Stomach (tissue), 4 donors: ENCODE results near the gene ASTN1.

ENCODE experiments used
- CTCF ChIP-seq, 7 experiments: fragments of 450-650 bp in 4 of 7; fragments of 200-600 bp in 3 of 7; sonication (generic) in 3 of 7; IDR thresholded peaks; one replicate each; pipeline ENCODE4 v1.5.1; 2016 to 2019; ENCODE audit warnings: antibody characterized with exemption in 7 of 7, control low read depth in 2 of 7, mild to moderate bottlenecking in 1 of 7
- EP300 ChIP-seq: sonication (generic); formaldehyde crosslinking; IDR thresholded peaks from one replicate; pipeline ENCODE4 v1.6.1; 2017; ENCODE audit warnings: antibody characterized with exemption
- POLR2A ChIP-seq, 4 donors: fragments of 450-650 bp; IDR thresholded peaks; one replicate each; pipeline ENCODE4 v1.6.1; 2016; ENCODE audit warnings: antibody characterized with exemption in 4 of 4, control low read depth in 2 of 4, mild to moderate bottlenecking in 1 of 4, moderate library complexity in 1 of 4
- POLR2AphosphoS5 ChIP-seq, 3 donors: sonication (generic); formaldehyde crosslinking; IDR thresholded peaks; one replicate each; pipeline ENCODE4 v1.6.1; 2016; ENCODE audit warnings: antibody characterized with exemption in 3 of 3

GRCh38 chr1:176998183-176998795 is 166.2 kb downstream of the ASTN1 start:
- no peak for TF ChIP-seq CTCF (IDR thresholded peaks at IDR 0.05)
- TF ChIP-seq POLR2AphosphoS5 (IDR thresholded peaks at IDR 0.05): no peak
- TF ChIP-seq EP300: no peak
- no peak for TF ChIP-seq POLR2A (IDR thresholded peaks at IDR 0.05)
